Measurements from ENCODE around the gene RNF157.
A peak's percentile ranks its signal among the peaks of the same experiment; 100 is the strongest.

Gene RNF157

GRCh38 chr17:76123749-76124581, 116.3 kb downstream of the RNF157 start:
- DNase-seq (ENCODE audit: low spot score), result no peak

- no peak for DNase-seq (ENCODE audit: low spot score)
These were observed 117.1 kb downstream of the RNF157 start for GRCh38 chr17:76123191-76123499.

GRCh38 chr17:76122431-76123190, 117.7 kb downstream of the RNF157 start:
- DNase-seq (ENCODE audit: low spot score), result no peak

- DNase-seq (ENCODE audit: low spot score), result no peak
These were observed 118.3 kb downstream of the RNF157 start for GRCh38 chr17:76121932-76122430.

GRCh38 chr17:76120658-76121008, 119.7 kb downstream of the RNF157 start:
- DNase-seq (ENCODE audit: low spot score), result no peak

GRCh38 chr17:76119409-76120371, 120.6 kb downstream of the RNF157 start:
- no peak for DNase-seq (ENCODE audit: low spot score)

GRCh38 chr17:76115138-76115754, 125.0 kb downstream of the RNF157 start:
- DNase-seq (ENCODE audit: low spot score), result no peak

- no peak for DNase-seq (ENCODE audit: low spot score)
These were observed 128.3 kb downstream of the RNF157 start for GRCh38 chr17:76111956-76112355.

- DNase-seq (ENCODE audit: low spot score), result no peak
These were observed 132.8 kb downstream of the RNF157 start for GRCh38 chr17:76107509-76107908.

- DNase-seq (ENCODE audit: low spot score), result no peak
These were observed 133.6 kb downstream of the RNF157 start for GRCh38 chr17:76106703-76107102.

- no peak for DNase-seq (ENCODE audit: low spot score)
These were observed 135.4 kb downstream of the RNF157 start for GRCh38 chr17:76104896-76105231.

GRCh38 chr17:76104140-76104895, 136.0 kb downstream of the RNF157 start:
- peak; percentile 63 for DNase-seq (ENCODE audit: low spot score)

GRCh38 chr17:76103274-76104139, 136.8 kb downstream of the RNF157 start, which contains the start of gene EXOC7:
TSS of gene EXOC7 (minus strand) at chr17:76103787. CDS start at chr17:76103692, 95 bp downstream.
- DNase-seq (ENCODE audit: low spot score), result peak; percentile 94

GRCh38 chr17:76102944-76103273, 137.4 kb downstream of the RNF157 start:
- no peak for DNase-seq (ENCODE audit: low spot score)

GRCh38 chr17:76097716-76098295, 142.5 kb downstream of the RNF157 start:
- no peak for DNase-seq (ENCODE audit: low spot score)

GRCh38 chr17:76095943-76096342, 144.3 kb downstream of the RNF157 start:
- DNase-seq (ENCODE audit: low spot score), result no peak

- DNase-seq (ENCODE audit: low spot score), result no peak
These were observed 146.2 kb downstream of the RNF157 start for GRCh38 chr17:76094046-76094445.

- DNase-seq (ENCODE audit: low spot score), result no peak
These were observed 147.5 kb downstream of the RNF157 start for GRCh38 chr17:76092526-76093413.
